COLO829 (cell line): ENCODE data around the gene IL37.

Experiments used
- DNase-seq: peaks from one replicate; pipeline ENCODE4 v3.0.0; 2012; ENCODE audit warnings: low spot score

IL37 gene

GRCh38 chr2:112910865-112911264 lies at the start of gene IL37:
TSS of gene IL37 (plus strand) at chr2:112911165. CDS start at chr2:112913013, 1,848 bp downstream.
- no peak for DNase-seq

GRCh38 chr2:112864072-112864471 lies 46.9 kb upstream of the IL37 start:
- no peak for DNase-seq

GRCh38 chr2:112866128-112866835 lies 44.7 kb upstream of the IL37 start:
- DNase-seq: no peak

GRCh38 chr2:112867701-112868631 lies 43.0 kb upstream of the IL37 start:
- no peak for DNase-seq

GRCh38 chr2:112869258-112869842 lies 41.6 kb upstream of the IL37 start:
- DNase-seq: peak; percentile 54

GRCh38 chr2:112870841-112871835 lies 39.8 kb upstream of the IL37 start:
- DNase-seq: no peak

- no peak for DNase-seq
Measured at GRCh38 chr2:112876257-112876970, 34.6 kb upstream of the IL37 start.

- no peak for DNase-seq
Measured at GRCh38 chr2:112876971-112877361, 34.0 kb upstream of the IL37 start.

- DNase-seq: no peak
Measured at GRCh38 chr2:112877423-112877822, 33.5 kb upstream of the IL37 start.

GRCh38 chr2:112879491-112880041 lies 31.4 kb upstream of the IL37 start:
- DNase-seq: no peak

GRCh38 chr2:112880091-112880531 lies 30.9 kb upstream of the IL37 start:
- DNase-seq: peak; percentile 75

GRCh38 chr2:112880696-112881095 lies 30.3 kb upstream of the IL37 start:
- no peak for DNase-seq

GRCh38 chr2:112881217-112881985 lies 29.6 kb upstream of the IL37 start:
- peak; percentile 98 for DNase-seq

- no peak for DNase-seq
Measured at GRCh38 chr2:112883669-112884068, 27.3 kb upstream of the IL37 start.

GRCh38 chr2:112884869-112885505 lies 26.0 kb upstream of the IL37 start:
- peak; percentile 79 for DNase-seq

- DNase-seq: no peak
Measured at GRCh38 chr2:112885506-112885902, 25.5 kb upstream of the IL37 start.

GRCh38 chr2:112886291-112886690 lies 24.7 kb upstream of the IL37 start:
- DNase-seq: no peak

- DNase-seq: no peak
Measured at GRCh38 chr2:112887964-112888749, 22.8 kb upstream of the IL37 start.
